Measurements from ENCODE around the gene MAN1A2. TPM values are rescaled to one million over a fixed set of nuclear protein-coding genes. Genes with fewer than 3 reads are reported as not detected.

Gene MAN1A2
- total RNA-seq, 1 experiment from 2014 or later = 21.0 TPM

GRCh38 chr1:117523111-117523510 lies 155.9 kb downstream of the MAN1A2 start:
- no peak for DNase-seq
- H3K4me1 ChIP-seq = no peaks in the 10 kb centered on the region
- H3K36me3 ChIP-seq (ENCODE audit: control insufficient read depth, insufficient read depth, low read length) = no peaks in the 10 kb centered on the region
- no peak overlapping the region for H3K4me3 Mint-ChIP-seq (ENCODE audit: unreplicated experiment)
- no peaks in the 10 kb centered on the region for H3K27me3 ChIP-seq (replicated peaks; ENCODE audit: control insufficient read depth, insufficient read depth, low read length)
- no peak overlapping the region for H3K27ac Mint-ChIP-seq (ENCODE audit: unreplicated experiment)
- intact Hi-C loops (cut with micrococcal nuclease; ENCODE audit: unreplicated experiment) = no loop called here
- ChIA-PET POLR2A (no interaction called here), CTCF (no interaction called here)
- H3K27me3 Mint-ChIP-seq (ENCODE audit: insufficient read depth, unreplicated experiment) = no peaks in the 10 kb centered on the region
- H3K9me3 ChIP-seq = no peaks in the 10 kb centered on the region
- TSS peak; percentile 16 for BruUV-seq (replicated peaks)
- TF ChIP-seq CTCF (IDR thresholded peaks at IDR 0.05; ENCODE audit: insufficient read depth in 1 of 2, low read depth in 1 of 2, low read length in 1 of 2, severe bottlenecking in 1 of 2, unreplicated experiment in 1 of 2) = no peak
- H3K36me3 Mint-ChIP-seq (ENCODE audit: insufficient read depth, unreplicated experiment) = no peaks in the 10 kb centered on the region
- peaks cover 10% of the 10 kb centered on the region for H3K9me3 Mint-ChIP-seq (ENCODE audit: unreplicated experiment)
- no peak overlapping the region for H3K4me3 ChIP-seq (ENCODE audit: low read depth, low read length)
- no peaks in the 10 kb centered on the region for H3K4me1 Mint-ChIP-seq (ENCODE audit: low read depth, unreplicated experiment)

- Mint-ChIP-seq H3K4me1 (ENCODE audit: low read depth, unreplicated experiment) (no peaks in the 10 kb centered on the region), H3K27me3 (ENCODE audit: insufficient read depth, unreplicated experiment) (no peaks in the 10 kb centered on the region), H3K4me3 (ENCODE audit: unreplicated experiment) (no peak overlapping the region), H3K9me3 (ENCODE audit: unreplicated experiment) (no peaks in the 10 kb centered on the region), H3K36me3 (ENCODE audit: insufficient read depth, unreplicated experiment) (no peaks in the 10 kb centered on the region), H3K27ac (ENCODE audit: unreplicated experiment) (no peak overlapping the region)
- no TSS peak for BruUV-seq (replicated peaks)
- TF ChIP-seq CTCF (IDR thresholded peaks at IDR 0.05; ENCODE audit: insufficient read depth in 1 of 2, low read depth in 1 of 2, low read length in 1 of 2, severe bottlenecking in 1 of 2, unreplicated experiment in 1 of 2) = no peak
- no peak overlapping the region for H3K4me3 ChIP-seq (ENCODE audit: low read depth, low read length)
- no peaks in the 10 kb centered on the region for H3K4me1 ChIP-seq
- intact Hi-C loops (cut with micrococcal nuclease; ENCODE audit: unreplicated experiment) = no loop called here
- no peaks in the 10 kb centered on the region for H3K27me3 ChIP-seq (replicated peaks; ENCODE audit: control insufficient read depth, insufficient read depth, low read length)
- ChIA-PET CTCF (no interaction called here), POLR2A (no interaction called here)
- no peaks in the 10 kb centered on the region for H3K36me3 ChIP-seq (ENCODE audit: control insufficient read depth, insufficient read depth, low read length)
- H3K9me3 ChIP-seq = no peaks in the 10 kb centered on the region
- no peak for DNase-seq
Observed at GRCh38 chr1:117527074-117527473, 159.8 kb downstream of the MAN1A2 start.

- CTCF ChIA-PET = no interaction called here
- H3K4me3 Mint-ChIP-seq (ENCODE audit: unreplicated experiment) = no peak overlapping the region
Observed at GRCh38 chr1:117527566-117528102, 160.4 kb downstream of the MAN1A2 start.

More at GRCh38 chr1:117527566-117528102, 160.4 kb downstream of the MAN1A2 start:
- TF ChIP-seq CTCF (IDR thresholded peaks at IDR 0.05; ENCODE audit: insufficient read depth in 1 of 2, low read depth in 1 of 2, low read length in 1 of 2, severe bottlenecking in 1 of 2, unreplicated experiment in 1 of 2) = no peak
- H3K27me3 Mint-ChIP-seq (ENCODE audit: insufficient read depth, unreplicated experiment) = no peaks in the 10 kb centered on the region
- Histone ChIP-seq H3K4me3 (ENCODE audit: low read depth, low read length) (no peak overlapping the region), H3K9me3 (no peaks in the 10 kb centered on the region), H3K36me3 (ENCODE audit: control insufficient read depth, insufficient read depth, low read length) (no peaks in the 10 kb centered on the region), H3K27me3 (replicated peaks; ENCODE audit: control insufficient read depth, insufficient read depth, low read length) (no peaks in the 10 kb centered on the region), H3K4me1 (no peaks in the 10 kb centered on the region)
- H3K9me3 Mint-ChIP-seq (ENCODE audit: unreplicated experiment) = no peaks in the 10 kb centered on the region
- H3K36me3 Mint-ChIP-seq (ENCODE audit: insufficient read depth, unreplicated experiment) = no peaks in the 10 kb centered on the region
- BruUV-seq (replicated peaks) = no TSS peak
- DNase-seq = no peak
- H3K27ac Mint-ChIP-seq (ENCODE audit: unreplicated experiment) = no peak overlapping the region
- POLR2A ChIA-PET = no interaction called here
- H3K4me1 Mint-ChIP-seq (ENCODE audit: low read depth, unreplicated experiment) = no peaks in the 10 kb centered on the region
- intact Hi-C loops (cut with micrococcal nuclease; ENCODE audit: unreplicated experiment) = no loop called here

All from Caco-2 (cell line).